Measurements from ENCODE around the gene BMPR1A.

BMPR1A gene

DNA sequence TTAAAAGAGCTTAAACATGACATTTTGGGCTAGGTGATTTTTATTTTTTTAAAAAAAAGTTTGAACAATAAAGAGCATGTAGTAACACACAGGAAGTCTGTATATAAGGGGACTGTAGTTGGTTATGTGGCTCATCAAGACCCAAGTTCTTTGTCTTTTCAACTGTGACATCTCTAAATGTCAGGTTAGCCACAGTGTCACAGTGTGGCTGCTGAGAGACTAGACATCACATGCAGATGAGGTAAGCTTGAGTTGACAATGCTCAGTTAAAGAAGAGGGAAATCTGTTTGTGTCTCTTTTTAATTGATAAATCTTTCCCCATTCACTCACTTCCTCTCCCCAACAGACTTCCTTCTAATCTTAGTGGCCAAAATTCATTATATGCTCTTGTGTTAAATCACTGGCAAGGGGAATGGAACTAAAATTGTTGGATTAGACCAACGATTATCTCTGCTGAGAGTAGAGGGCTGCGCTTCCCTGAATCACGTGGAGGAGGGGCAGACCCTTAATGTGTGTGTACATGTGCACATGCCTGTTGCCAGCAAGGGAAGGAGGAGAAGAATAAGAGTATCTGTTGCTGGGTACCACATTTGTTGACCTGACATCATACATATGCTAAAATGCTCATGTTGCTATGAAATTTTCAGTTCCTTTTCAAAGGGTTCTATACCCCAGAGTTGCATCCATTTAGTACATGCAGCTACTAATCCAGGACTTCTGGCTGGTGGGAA, 122.7 kb downstream of the BMPR1A start:
- in situ Hi-C loops (cut with MboI; ENCODE audit: low sequenced_read_pairs, unreplicated experiment), result no loop called here
- peak; percentile 57 for DNase-seq (ENCODE audit: low spot score)

DNA sequence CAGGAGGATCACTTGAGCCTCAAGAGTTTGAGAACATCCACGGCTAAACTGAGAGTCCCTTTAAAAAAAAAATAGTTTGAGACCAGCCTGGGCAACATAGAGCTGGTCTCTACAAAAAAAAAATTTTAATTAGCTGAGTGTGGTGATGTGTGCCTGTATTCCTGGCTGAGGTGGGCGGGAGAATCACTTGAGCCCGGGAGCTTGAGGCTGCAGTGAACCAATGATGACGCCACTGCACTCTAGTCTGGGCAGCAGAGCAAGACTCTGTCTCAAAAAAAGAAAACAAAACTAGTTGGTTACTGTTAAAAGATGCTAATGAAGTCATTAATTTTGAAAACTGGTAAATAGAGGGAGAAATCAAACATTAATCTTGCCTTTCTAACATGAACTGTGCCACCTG, 124.6 kb downstream of the BMPR1A start:
- DNase-seq (ENCODE audit: low spot score), result no peak
- in situ Hi-C loops (cut with MboI; ENCODE audit: low sequenced_read_pairs, unreplicated experiment), result no loop called here
- no peak for TF ChIP-seq CTCF (IDR thresholded peaks at IDR 0.05; ENCODE audit: borderline replicate concordance, control extremely low read depth, extremely low read depth, insufficient read depth, missing control alignments)

More for the DNA sequence above, 122.7 kb downstream of the BMPR1A start:
- no peak for TF ChIP-seq CTCF (IDR thresholded peaks at IDR 0.05; ENCODE audit: borderline replicate concordance, control extremely low read depth, extremely low read depth, insufficient read depth, missing control alignments)

DNA sequence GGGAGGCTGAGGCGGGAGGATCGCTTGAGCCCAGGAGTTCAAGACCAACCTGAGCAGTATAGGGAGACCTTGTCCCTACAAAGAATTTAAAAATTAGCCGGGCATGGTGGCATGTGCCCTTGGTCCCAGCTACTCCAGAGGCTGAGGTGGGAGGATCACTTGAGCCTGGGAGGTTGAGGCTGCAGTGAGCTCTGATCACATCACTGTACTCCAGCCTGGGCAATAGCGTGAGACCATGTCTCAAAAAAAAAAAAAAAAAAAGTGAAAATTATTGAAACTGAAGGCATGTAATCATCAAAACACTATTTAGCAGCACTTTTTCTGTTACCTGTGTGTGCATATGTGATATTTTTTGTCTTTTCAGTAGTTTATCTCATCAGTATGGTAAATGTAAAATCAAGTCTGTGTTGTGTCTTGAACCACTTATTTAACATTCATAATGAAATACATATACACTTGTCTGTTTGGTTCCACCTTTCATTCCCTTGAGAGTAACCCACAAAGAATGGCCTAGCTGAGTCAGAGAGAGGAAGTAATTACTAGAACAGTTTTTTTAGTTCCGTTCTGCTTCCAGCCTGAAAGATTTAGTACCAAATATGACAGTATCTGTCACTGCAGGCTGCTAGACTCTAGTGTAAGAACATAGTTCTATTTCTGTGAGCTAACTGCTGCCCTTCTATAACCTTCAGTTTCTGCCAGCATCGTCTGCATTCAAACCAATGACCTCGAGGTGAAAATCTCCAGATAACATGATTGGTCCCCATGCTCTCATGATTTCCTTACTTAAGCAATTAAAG, 132.4 kb downstream of the BMPR1A start:
- no peak for TF ChIP-seq CTCF (IDR thresholded peaks at IDR 0.05; ENCODE audit: borderline replicate concordance, control extremely low read depth, extremely low read depth, insufficient read depth, missing control alignments)
- in situ Hi-C loops (cut with MboI; ENCODE audit: low sequenced_read_pairs, unreplicated experiment), result no loop called here
- peak; percentile 80 for DNase-seq (ENCODE audit: low spot score)

DNA sequence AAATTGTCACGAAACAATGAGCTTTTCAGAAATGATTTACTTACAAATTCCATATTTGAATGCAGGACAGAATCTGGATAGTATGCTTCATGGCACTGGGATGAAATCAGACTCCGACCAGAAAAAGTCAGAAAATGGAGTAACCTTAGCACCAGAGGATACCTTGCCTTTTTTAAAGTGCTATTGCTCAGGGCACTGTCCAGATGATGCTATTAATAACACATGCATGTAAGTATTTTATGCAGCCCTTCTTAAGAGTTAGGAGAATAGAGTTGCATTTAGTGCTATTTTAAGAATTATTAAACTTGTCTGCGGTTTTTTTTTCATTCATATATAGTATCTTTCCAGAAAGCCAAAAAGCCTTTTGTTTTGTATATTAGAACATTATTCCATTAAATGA, 133.6 kb downstream of the BMPR1A start:
- no peak for TF ChIP-seq CTCF (IDR thresholded peaks at IDR 0.05; ENCODE audit: borderline replicate concordance, control extremely low read depth, extremely low read depth, insufficient read depth, missing control alignments)
- in situ Hi-C loops (cut with MboI; ENCODE audit: low sequenced_read_pairs, unreplicated experiment), result no loop called here
- no peak for DNase-seq (ENCODE audit: low spot score)

- no peak for DNase-seq (ENCODE audit: low spot score)
- in situ Hi-C loops (cut with MboI; ENCODE audit: low sequenced_read_pairs, unreplicated experiment), result loop anchor here (5.0 kb wide), 1 partner anchor 191 kb away; no protein-coding TSS in a partner anchor
- TF ChIP-seq CTCF (IDR thresholded peaks at IDR 0.05; ENCODE audit: borderline replicate concordance, control extremely low read depth, extremely low read depth, insufficient read depth, missing control alignments), result no peak
Observed at GRCh38 chr10:86898511-86898910, 142.1 kb downstream of the BMPR1A start.

DNA sequence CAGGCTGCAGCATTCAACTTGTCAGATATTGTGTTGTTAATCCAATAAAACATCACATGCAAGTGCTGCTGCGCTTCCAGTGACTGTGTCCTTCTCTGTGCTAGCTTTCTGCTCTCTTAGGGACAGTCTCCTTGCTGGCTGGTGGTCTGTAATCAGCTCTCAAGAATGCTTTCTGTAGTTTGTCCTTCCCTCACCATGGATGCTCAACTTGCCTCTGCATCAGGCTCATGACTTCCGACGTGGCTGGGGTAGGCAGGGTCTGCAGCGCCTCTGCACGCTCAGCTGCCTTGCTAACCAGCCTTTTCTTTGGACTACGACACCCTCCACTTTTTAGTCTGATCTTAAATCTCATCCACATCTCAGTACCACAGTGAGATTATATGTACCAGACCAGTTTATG, 142.7 kb downstream of the BMPR1A start:
- TF ChIP-seq CTCF (IDR thresholded peaks at IDR 0.05; ENCODE audit: borderline replicate concordance, control extremely low read depth, extremely low read depth, insufficient read depth, missing control alignments), result no peak
- in situ Hi-C loops (cut with MboI; ENCODE audit: low sequenced_read_pairs, unreplicated experiment), result loop anchor here (5.0 kb wide), 1 partner anchor 192 kb away; no protein-coding TSS in a partner anchor
- DNase-seq (ENCODE audit: low spot score), result no peak

All from GM13976 (cell line).